GM10248 (cell line): Measurements from ENCODE around the gene OR4K2.

Experiments
- CTCF ChIA-PET: fragments of 300-600 bp; sonication (Branson Sonifier 250); formaldehyde crosslinking; extraction: SDS; loops from one replicate; lab custom pipeline; 2021; ENCODE audit warnings: antibody characterized with exemption; lab: Yijun Ruan, JAX
- POLR2A ChIA-PET: fragments of 350-650 bp; sonication (Branson Sonifier 250); formaldehyde crosslinking; extraction: SDS; loops from one replicate; lab custom pipeline; 2020; ENCODE audit warnings: antibody characterized with exemption; lab: Yijun Ruan, JAX
- DNase-seq: peaks from one replicate; pipeline ENCODE4 v3.0.0; 2012; ENCODE audit errors: extremely low spot score
- TF ChIP-seq, protein P1 (sequence below): IDR thresholded peaks from 2 replicates; pipeline ENCODE4 v1.5.1; 2012; ENCODE audit warnings: mild to moderate bottlenecking, low read depth; ENCODE audit errors: extremely low read depth, missing control alignments, control extremely low read depth

The OR4K2 gene

DNA sequence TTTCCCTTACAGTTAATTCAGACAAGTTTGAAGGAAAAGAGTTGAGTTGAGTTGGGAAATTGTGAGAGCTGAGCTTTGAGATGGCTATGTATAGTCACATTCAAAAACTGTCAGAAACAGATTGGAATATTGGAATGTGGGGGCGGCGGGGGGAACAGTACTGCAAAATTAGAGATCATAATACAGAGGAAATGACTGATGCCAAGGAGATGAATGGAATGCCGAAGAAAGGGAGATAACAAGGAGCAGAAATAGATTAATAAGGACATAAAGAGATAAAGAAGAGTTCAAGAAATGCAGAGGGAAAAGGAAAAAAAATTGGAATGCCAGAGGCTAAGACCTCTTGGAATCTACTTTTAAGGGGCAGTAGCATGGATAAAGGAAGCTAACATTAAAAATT is 42.3 kb downstream of the OR4K2 start:
- ChIA-PET CTCF (no interaction called here), POLR2A (no interaction called here)
- DNase-seq: no peak
- TF ChIP-seq, protein P1, sequence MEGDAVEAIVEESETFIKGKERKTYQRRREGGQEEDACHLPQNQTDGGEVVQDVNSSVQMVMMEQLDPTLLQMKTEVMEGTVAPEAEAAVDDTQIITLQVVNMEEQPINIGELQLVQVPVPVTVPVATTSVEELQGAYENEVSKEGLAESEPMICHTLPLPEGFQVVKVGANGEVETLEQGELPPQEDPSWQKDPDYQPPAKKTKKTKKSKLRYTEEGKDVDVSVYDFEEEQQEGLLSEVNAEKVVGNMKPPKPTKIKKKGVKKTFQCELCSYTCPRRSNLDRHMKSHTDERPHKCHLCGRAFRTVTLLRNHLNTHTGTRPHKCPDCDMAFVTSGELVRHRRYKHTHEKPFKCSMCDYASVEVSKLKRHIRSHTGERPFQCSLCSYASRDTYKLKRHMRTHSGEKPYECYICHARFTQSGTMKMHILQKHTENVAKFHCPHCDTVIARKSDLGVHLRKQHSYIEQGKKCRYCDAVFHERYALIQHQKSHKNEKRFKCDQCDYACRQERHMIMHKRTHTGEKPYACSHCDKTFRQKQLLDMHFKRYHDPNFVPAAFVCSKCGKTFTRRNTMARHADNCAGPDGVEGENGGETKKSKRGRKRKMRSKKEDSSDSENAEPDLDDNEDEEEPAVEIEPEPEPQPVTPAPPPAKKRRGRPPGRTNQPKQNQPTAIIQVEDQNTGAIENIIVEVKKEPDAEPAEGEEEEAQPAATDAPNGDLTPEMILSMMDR: no peak

- POLR2A ChIA-PET: no interaction called here
- CTCF ChIA-PET: no interaction called here
- TF ChIP-seq, protein P1: no peak
- DNase-seq: no peak
Measured at GRCh38 chr14:19917955-19918518, 43.1 kb downstream of the OR4K2 start.

GRCh38 chr14:19918553-19919264 is 43.8 kb downstream of the OR4K2 start:
- CTCF ChIA-PET: no interaction called here

DNA sequence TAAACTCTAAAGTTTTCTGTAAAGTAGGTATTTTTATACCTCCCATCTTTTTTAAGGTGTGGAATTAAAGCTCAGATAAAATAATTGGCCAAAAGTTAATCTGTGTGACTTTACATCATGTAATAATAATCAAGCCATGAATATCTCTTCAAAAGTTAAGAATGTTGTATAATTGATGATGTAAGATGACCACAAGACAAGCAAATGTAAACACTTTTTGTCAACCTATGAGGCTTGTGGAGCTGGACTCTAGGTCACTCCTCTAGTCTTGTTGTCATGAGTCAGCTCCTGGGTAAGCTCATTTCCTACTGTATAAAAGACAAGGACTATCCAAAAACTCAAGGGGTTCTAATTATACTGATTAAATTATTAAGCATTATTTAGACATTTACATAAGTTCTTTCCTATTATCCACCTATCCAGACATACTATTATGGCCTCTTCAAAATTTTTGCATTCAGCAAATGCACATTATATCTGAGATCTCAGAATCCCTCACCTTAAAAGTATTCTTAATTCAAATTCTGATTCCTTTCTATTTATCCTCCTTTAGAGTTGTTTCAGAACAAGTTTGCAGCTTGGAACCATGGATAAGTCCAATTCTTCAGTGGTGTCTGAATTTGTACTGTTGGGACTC is 45.2 kb downstream of the OR4K2 start, which contains the start of gene OR4K5:
OR4K5 (plus strand) TSS at position 587 of the 637 bp plus-strand sequence; CDS start at position 587, 0 bp downstream.
- no peak for DNase-seq
- POLR2A ChIA-PET: no interaction called here
- TF ChIP-seq, protein P1: no peak
- CTCF ChIA-PET: no interaction called here

More at GRCh38 chr14:19918553-19919264, 43.8 kb downstream of the OR4K2 start:
- POLR2A ChIA-PET: no interaction called here
- TF ChIP-seq, protein P1: no peak
- no peak for DNase-seq

DNA sequence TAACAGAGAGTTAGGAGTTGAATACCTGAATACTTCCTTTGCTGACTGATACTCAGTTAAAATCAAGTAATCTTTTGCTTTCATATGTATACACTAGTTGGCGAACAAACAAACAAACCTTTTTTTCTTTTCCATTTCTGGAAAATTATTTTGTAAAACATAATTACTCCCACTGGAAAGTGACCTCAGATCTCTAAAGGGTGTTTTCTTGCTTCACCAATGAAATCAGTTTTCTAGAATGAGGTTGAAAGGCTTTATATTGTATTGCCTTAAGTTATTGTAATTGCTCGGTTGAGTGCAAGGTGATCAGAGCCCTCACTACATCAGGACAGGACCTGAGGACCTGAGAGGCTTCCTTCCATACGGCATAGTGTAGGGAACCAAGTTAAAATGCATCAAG is 55.7 kb downstream of the OR4K2 start, which contains the start of gene OR4K1:
OR4K1 (plus strand) TSS at position 301 of the 400 bp plus-strand sequence. CDS start 4,750 bp downstream, outside the sequence.
- POLR2A ChIA-PET: no interaction called here
- no peak for DNase-seq
- TF ChIP-seq, protein P1: no peak
- CTCF ChIA-PET: no interaction called here
